Measurements from ENCODE around the gene SCAPER.

Gene SCAPER

DNA sequence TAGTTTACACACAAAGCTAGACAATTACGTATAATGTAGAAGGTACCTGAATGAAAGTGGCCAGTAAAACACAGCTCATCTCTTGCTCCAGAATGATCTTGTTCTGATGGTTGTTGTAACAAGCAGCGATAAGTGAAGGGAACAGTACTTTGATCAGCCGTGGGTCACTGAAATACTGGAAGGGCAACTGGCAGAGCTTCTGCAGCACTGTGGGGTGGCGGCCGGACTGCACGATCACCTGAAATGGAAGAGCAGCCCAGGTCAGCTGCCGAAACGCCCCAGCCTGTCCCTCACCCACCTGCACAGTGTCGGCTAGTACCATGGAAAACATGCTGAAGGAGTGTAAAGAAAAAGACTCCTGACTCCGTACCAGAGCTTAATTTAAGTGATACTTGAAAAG is 551.2 kb downstream of the SCAPER start:
- DNase-seq (ENCODE audit: low read depth), result no peak
- H3K4me3 ChIP-seq (ENCODE audit: low read length), result no peak overlapping the region
- no peaks in the 10 kb centered on the region for H3K27me3 ChIP-seq (replicated peaks; ENCODE audit: control insufficient read depth, insufficient read depth, low read length)
- H3K9ac ChIP-seq (ENCODE audit: low read length), result no peak overlapping the region
- no peaks in the 10 kb centered on the region for H3K4me1 ChIP-seq (ENCODE audit: control insufficient read depth, insufficient read depth, low read length)
- H3K9me3 ChIP-seq (ENCODE audit: control insufficient read depth, low read length), result no peaks in the 10 kb centered on the region
- H3K36me3 ChIP-seq (ENCODE audit: control insufficient read depth, insufficient read depth, low read length, severe bottlenecking), result no peaks in the 10 kb centered on the region

DNA sequence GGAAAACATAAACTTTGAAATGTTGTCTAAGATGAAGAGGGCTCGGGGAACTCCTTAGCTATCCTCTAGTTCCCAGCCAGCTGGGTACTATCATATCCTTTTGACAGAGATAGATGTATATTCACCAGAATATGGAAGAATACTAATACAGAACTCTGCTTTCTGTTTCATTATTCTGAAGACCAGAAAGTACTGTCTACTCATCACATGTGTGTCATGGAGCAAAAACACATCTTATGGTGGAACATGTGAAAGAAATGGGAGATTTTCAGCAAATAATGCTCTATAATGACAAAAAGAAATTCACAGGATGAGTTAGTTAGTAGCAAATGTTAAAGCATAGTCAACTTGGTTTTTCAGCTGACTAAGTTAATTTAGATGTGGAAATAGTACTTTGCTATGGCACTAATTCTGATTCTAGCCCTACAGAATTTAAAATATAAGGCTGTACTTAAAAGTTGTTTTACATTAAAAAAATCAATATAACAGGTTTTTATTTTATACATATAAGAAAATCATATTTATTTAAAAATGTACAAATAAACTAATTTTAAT is 552.0 kb downstream of the SCAPER start:
- no peak overlapping the region for H3K4me3 ChIP-seq (ENCODE audit: low read length)
- H3K9me3 ChIP-seq (ENCODE audit: control insufficient read depth, low read length), result no peaks in the 10 kb centered on the region
- H3K27me3 ChIP-seq (replicated peaks; ENCODE audit: control insufficient read depth, insufficient read depth, low read length), result no peaks in the 10 kb centered on the region
- no peak for DNase-seq (ENCODE audit: low read depth)
- no peak overlapping the region for H3K9ac ChIP-seq (ENCODE audit: low read length)
- H3K4me1 ChIP-seq (ENCODE audit: control insufficient read depth, insufficient read depth, low read length), result no peaks in the 10 kb centered on the region
- H3K36me3 ChIP-seq (ENCODE audit: control insufficient read depth, insufficient read depth, low read length, severe bottlenecking), result no peaks in the 10 kb centered on the region

DNA sequence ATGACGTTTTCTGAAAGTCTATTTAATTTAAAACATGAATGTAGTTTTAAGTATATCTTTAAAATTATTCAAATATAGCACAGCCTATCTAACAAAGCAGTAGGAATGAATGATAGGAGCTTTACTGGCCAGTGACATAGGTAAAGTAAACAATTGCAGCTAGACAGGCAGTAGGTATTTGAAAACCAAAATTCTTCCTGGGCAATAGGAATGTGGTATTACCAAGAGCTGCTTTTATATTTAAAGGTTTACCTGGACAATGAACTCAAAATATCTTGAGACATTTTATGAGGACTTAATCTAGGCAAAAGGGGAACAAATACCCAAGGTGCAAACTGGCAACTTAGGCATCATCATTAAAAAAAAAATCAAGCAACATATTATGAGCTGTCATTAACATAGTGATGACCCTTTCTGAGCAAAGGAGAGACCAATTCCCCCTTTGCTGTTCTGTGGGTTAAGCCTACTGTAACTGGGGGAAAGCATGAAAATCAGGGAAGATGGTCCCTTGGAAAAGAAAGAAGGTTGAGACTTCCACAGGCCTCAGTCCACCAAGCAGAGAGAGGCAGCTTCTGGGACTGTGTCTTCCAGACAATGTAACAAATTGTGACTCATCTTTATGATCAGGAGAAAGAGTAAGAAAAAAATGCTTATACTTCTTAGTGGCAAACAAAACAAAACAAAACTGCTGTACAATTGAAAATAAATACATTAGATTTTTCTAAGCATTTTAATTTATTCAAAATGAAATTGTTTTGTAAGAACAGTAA is 555.7 kb downstream of the SCAPER start:
- peaks cover 28% of the 10 kb centered on the region for H3K27me3 ChIP-seq (replicated peaks; ENCODE audit: control insufficient read depth, insufficient read depth, low read length)
- no peaks in the 10 kb centered on the region for H3K36me3 ChIP-seq (ENCODE audit: control insufficient read depth, insufficient read depth, low read length, severe bottlenecking)
- no peaks in the 10 kb centered on the region for H3K9me3 ChIP-seq (ENCODE audit: control insufficient read depth, low read length)
- peaks cover 12% of the 10 kb centered on the region for H3K4me1 ChIP-seq (ENCODE audit: control insufficient read depth, insufficient read depth, low read length)
- DNase-seq (ENCODE audit: low read depth), result peak; percentile 21
- H3K9ac ChIP-seq (ENCODE audit: low read length), result no peak overlapping the region
- H3K4me3 ChIP-seq (ENCODE audit: low read length), result no peak overlapping the region

DNA sequence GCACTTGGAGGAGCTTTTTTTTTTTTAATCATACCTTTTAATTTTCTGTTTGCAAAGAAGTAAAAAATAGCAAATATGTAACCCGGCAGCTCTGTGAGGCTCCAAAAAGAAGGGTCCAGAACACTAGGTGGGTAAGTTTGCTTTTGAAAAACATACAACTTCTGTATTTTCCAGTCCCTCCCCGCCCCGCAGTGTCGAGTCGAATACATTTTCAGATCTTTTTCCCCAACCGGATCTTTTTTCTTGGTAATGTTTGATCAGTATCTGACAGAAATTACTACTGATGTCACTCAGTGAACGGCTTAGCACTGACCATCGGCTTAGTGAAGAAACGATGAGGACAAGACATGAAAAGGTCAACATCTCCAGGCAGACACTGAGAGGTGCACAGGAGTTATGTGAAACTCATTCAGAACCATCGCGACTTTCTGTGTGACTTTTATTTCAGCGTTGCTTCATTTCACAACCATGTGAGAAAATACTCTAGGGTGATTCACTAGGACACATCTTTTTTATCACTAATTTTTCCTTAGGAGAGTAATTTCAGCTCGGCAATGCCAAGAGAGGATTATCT is 557.6 kb downstream of the SCAPER start:
- H3K9me3 ChIP-seq (ENCODE audit: control insufficient read depth, low read length), result no peaks in the 10 kb centered on the region
- peaks cover 40% of the 10 kb centered on the region for H3K27me3 ChIP-seq (replicated peaks; ENCODE audit: control insufficient read depth, insufficient read depth, low read length)
- no peak overlapping the region for H3K9ac ChIP-seq (ENCODE audit: low read length)
- H3K36me3 ChIP-seq (ENCODE audit: control insufficient read depth, insufficient read depth, low read length, severe bottlenecking), result no peaks in the 10 kb centered on the region
- DNase-seq (ENCODE audit: low read depth), result no peak
- no peak overlapping the region for H3K4me3 ChIP-seq (ENCODE audit: low read length)
- H3K4me1 ChIP-seq (ENCODE audit: control insufficient read depth, insufficient read depth, low read length), result peaks cover 12% of the 10 kb centered on the region

DNA sequence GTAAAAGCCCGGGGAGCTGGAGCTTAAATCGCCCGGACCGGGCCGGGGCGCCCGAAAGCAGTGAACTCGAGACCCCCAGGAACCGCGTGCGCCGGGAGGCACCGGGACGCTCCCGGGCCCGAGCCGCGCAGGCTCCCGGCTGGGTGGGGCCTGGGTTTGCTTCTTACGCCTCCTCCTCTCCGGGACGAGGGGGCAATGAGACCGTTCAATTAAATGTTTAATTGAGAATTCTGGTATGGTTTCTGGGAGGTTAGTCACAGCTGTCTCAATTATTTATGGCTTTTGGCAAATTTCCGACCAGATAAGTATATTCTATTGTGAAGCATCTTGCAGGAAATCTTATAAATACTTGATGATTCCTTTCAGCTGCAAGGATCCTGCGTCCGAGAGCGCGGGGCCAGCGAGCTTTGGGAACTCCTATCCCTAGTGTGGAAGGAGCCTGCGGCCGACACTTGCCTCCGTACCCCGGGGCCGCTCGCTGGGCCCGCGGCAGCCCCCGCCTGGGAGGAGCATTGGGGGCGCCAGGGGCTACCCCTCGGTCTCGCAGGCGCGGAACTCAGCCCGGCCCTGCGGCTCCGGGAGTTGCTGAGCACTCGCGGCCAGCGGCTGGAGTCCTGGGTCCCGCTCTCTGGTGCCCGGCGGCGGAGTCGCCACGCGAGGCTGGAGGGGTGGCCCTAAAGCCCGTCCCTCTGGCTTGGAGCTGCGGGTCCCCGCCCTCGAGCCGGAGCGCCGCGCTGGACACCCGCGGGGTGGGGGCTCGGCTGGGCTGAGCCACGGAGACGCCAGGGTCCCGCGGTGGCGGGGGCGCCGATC is 558.3 kb downstream of the SCAPER start:
- H3K9me3 ChIP-seq (ENCODE audit: control insufficient read depth, low read length), result no peaks in the 10 kb centered on the region
- peaks cover 46% of the 10 kb centered on the region for H3K27me3 ChIP-seq (replicated peaks; ENCODE audit: control insufficient read depth, insufficient read depth, low read length)
- peak overlapping the region; percentile 69 for H3K4me3 ChIP-seq (ENCODE audit: low read length)
- no peaks in the 10 kb centered on the region for H3K36me3 ChIP-seq (ENCODE audit: control insufficient read depth, insufficient read depth, low read length, severe bottlenecking)
- DNase-seq (ENCODE audit: low read depth), result peak; percentile 29
- peaks cover 12% of the 10 kb centered on the region for H3K4me1 ChIP-seq (ENCODE audit: control insufficient read depth, insufficient read depth, low read length)
- H3K9ac ChIP-seq (ENCODE audit: low read length), result no peak overlapping the region

DNA sequence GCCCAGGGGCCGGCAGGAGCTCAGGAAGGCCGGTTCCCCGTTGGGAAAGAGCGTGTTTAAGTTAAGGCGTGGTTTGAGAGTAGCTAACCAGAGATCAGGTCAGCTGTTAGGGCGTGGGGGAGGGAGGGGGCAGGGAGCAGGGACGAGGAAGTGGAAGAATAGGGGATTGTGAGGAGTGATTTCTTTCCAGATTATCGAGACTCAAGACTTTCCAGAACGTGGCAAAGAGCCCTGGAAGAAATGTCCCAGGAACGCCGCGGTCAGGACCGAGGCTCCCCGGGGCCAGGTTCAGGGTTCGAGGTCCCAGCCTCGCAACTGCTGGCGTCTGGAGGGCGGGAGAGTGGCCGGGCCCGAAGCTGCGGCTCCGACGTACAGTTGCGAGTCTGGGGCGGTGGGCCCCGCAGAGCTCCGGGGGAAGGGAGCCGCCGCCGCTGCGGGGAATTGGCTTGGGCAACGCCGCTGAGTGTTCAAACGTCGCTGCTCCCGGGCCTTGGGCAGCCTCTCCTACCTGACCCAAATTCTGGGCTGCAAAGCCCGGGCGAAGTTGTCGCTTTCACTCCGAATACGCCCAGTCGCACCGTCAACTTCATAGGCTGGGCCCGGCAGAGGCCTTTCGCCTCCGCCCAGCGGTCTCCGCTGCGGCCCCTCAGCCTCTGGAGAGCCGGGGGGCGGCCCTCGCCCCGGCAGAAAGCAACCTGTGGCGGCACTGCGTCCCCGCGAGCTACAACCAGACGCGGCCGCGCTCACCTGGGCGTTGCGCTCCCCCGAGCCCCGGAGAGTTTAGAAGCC is 559.1 kb downstream of the SCAPER start:
- Histone ChIP-seq H3K27me3 (replicated peaks; ENCODE audit: control insufficient read depth, insufficient read depth, low read length) (peaks cover 48% of the 10 kb centered on the region), H3K4me3 (ENCODE audit: low read length) (peak overlapping the region; percentile 69)
- peak; percentile 23 for DNase-seq (ENCODE audit: low read depth)

DNA sequence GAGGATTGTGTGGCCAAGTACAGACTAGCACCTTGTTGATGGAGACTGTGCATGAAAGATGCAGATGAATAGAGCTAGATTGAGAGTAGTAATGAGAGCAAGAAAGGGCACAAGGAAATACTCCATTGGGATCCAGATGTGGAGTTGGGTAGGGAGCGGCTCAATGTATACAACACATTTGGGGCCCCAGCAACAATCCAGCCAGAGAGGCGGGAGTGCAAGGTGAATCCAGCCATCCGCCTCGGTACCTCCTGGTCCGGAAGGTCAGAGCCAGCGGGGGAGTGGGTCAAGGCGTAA is 559.6 kb downstream of the SCAPER start:
- Histone ChIP-seq H3K4me3 (ENCODE audit: low read length) (no peak overlapping the region), H3K9me3 (ENCODE audit: control insufficient read depth, low read length) (no peaks in the 10 kb centered on the region), H3K4me1 (ENCODE audit: control insufficient read depth, insufficient read depth, low read length) (peaks cover 17% of the 10 kb centered on the region), H3K9ac (ENCODE audit: low read length) (no peak overlapping the region), H3K27me3 (replicated peaks; ENCODE audit: control insufficient read depth, insufficient read depth, low read length) (peaks cover 53% of the 10 kb centered on the region), H3K36me3 (ENCODE audit: control insufficient read depth, insufficient read depth, low read length, severe bottlenecking) (no peaks in the 10 kb centered on the region)
- no peak for DNase-seq (ENCODE audit: low read depth)

More for the DNA sequence above, 559.1 kb downstream of the SCAPER start:
- H3K4me1 ChIP-seq (ENCODE audit: control insufficient read depth, insufficient read depth, low read length), result peaks cover 12% of the 10 kb centered on the region
- H3K9ac ChIP-seq (ENCODE audit: low read length), result no peak overlapping the region
- no peaks in the 10 kb centered on the region for H3K36me3 ChIP-seq (ENCODE audit: control insufficient read depth, insufficient read depth, low read length, severe bottlenecking)
- no peaks in the 10 kb centered on the region for H3K9me3 ChIP-seq (ENCODE audit: control insufficient read depth, low read length)

DNA sequence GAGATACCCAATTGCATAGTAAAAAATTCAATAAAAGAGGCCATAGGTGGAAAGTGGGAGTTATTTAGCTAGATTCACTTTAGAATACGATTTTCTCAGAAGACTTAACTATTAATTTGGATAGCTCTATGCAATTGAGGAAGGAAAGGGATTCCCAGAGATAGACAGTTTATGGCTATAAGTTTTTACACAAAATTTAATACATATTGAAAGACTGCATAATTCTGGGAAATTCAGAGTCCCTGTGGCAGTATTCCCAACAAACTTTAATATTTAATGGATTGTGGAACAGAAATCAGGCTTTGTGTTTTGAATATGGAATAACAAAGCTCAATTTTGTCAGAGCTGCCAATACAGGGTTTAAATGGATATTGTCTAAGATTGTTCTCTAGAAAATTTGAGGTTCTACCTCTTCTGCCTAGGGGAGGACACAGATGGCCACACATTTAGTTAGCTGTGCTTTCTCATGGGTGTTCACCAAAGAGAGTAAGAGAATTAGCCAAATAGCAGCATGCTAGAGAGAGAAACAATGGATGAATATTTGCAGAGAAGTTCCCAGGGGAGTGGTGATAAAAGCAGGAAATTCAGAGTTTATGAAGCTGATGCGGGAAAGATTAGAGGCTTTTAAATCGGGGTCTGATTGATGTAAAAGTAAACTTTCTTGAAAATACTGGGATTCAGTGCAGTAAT is 560.1 kb downstream of the SCAPER start:
- Histone ChIP-seq H3K9me3 (ENCODE audit: control insufficient read depth, low read length) (no peaks in the 10 kb centered on the region), H3K4me1 (ENCODE audit: control insufficient read depth, insufficient read depth, low read length) (peaks cover 21% of the 10 kb centered on the region), H3K27me3 (replicated peaks; ENCODE audit: control insufficient read depth, insufficient read depth, low read length) (peaks cover 58% of the 10 kb centered on the region), H3K4me3 (ENCODE audit: low read length) (no peak overlapping the region), H3K9ac (ENCODE audit: low read length) (no peak overlapping the region), H3K36me3 (ENCODE audit: control insufficient read depth, insufficient read depth, low read length, severe bottlenecking) (no peaks in the 10 kb centered on the region)
- DNase-seq (ENCODE audit: low read depth), result no peak

DNA sequence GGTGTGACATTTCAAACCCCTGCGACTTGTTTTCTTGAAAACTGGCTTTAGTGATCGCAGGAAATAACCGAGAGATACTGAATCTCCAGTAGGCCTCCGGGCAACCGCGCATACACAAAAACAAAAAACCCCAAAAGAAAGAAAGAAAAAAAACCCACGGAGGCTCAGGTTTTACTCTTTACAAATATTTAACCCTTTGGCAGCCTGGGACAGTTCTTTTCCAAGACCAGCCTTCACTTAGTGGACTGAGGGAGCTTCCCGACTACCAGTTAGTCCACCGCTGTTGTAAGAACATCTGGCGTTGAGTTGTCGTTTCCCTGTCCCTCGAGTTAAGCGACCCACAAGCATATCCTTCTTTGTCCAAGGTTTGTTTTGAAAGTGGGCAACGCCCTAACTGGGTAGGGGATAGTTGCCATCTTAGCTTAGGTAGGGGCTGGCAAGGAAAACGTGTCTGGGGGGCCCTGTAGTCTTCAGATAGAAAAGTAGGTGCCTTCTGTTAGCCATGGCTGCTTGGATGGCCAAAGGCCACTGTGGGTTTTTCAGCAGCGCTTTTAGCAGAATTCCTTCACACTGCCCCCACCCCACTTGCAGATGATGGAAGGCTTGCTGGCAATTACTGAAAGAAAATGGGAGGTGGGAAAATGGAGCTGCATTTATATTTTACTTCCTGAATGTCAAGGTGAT is 561.7 kb downstream of the SCAPER start:
- no peak for DNase-seq (ENCODE audit: low read depth)
- H3K4me3 ChIP-seq (ENCODE audit: low read length), result no peak overlapping the region
- H3K9me3 ChIP-seq (ENCODE audit: control insufficient read depth, low read length), result no peaks in the 10 kb centered on the region
- no peak overlapping the region for H3K9ac ChIP-seq (ENCODE audit: low read length)
- H3K36me3 ChIP-seq (ENCODE audit: control insufficient read depth, insufficient read depth, low read length, severe bottlenecking), result no peaks in the 10 kb centered on the region
- peaks cover 73% of the 10 kb centered on the region for H3K27me3 ChIP-seq (replicated peaks; ENCODE audit: control insufficient read depth, insufficient read depth, low read length)
- peaks cover 22% of the 10 kb centered on the region for H3K4me1 ChIP-seq (ENCODE audit: control insufficient read depth, insufficient read depth, low read length)
